Left colon (tissue), 2 donors: ENCODE results near the gene FAM89B. TPM values are rescaled to one million over a fixed set of nuclear protein-coding genes. Genes with fewer than 3 reads are reported as not detected.
"Not testable (repeated sequence)": the region's sequence is repeated elsewhere in the genome, so short reads cannot be mapped to it uniquely, and the experiment has no call there.

ENCODE experiments used
- ATAC-seq: fragments of 200-7000 bp; cut with Tn5 transposase; one replicate; pipeline ENCODE4 v1.9.1; 2020; ENCODE audit warnings: mild to moderate bottlenecking, moderate library complexity
- DNase-seq, 2 donors: peaks; one replicate each; pipeline ENCODE4 v3.0.0-alpha.2; 2020
- intact Hi-C, 2 donors: fragments of 100-400 bp; cut with DNase I in 1 of 2; cut with micrococcal nuclease in 1 of 2; formaldehyde crosslinking; loops; one replicate each; pipeline versions ENCODE4 v1.11.2 to v1.14.0; 2022; cut with DNase I, micrococcal nuclease
- total RNA-seq, 2 donors: library from RNA; stranded (reverse); fragmentation: NEBNext Ultra II Directional; extraction: Animal tissue kit (Norgen Biotek cat#: 25700); gene quantifications; one replicate each; pipeline ENCODE4 v1.2.1, GENCODE V29; 2021
- donor health status: DM: no; HTN: no; CAD: no.
- donor health status: DM: yes; HTN: yes; CAD: no.

Gene FAM89B
- total RNA-seq, 2 donors from 2014 or later: 24.4 to 33.8 TPM

DNA sequence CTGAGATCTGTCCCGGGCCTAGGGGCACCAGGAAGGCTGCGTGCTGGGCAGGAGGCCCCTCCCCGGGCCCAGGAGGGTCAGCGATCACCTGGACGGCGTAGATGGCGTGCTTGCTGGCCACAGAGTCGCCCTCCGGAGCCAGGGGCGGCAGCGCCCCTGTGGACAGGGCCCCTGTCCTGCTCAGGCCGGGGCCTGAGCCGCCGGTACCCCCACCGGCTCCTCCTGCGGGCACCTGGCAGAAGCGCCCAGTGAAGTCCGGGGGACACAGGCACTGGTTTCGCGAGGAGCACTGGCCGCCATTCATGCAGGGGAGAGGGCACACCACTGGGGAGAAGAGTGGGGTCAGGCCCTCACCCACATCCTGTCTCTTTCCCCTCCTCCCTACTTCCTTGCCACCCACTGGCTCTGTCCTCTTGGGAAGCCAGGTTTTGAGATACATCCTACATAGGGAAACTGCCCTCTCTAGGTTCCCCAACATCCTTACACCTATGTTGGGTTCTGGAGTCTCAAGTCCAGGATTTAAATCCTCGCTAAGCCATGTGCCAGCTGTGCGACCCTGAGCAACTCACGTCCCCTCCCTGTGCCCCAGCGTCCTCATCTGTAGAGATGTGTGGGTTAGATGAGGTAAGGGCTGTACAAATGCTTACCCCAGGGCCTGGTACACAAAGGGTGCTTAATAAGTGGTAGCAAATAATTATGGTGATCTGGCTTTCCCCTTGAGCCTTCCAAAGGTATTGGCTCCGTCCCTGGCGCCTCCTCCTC lies 18.1 kb upstream of the FAM89B start:
- intact Hi-C loops: no loop called here

DNA sequence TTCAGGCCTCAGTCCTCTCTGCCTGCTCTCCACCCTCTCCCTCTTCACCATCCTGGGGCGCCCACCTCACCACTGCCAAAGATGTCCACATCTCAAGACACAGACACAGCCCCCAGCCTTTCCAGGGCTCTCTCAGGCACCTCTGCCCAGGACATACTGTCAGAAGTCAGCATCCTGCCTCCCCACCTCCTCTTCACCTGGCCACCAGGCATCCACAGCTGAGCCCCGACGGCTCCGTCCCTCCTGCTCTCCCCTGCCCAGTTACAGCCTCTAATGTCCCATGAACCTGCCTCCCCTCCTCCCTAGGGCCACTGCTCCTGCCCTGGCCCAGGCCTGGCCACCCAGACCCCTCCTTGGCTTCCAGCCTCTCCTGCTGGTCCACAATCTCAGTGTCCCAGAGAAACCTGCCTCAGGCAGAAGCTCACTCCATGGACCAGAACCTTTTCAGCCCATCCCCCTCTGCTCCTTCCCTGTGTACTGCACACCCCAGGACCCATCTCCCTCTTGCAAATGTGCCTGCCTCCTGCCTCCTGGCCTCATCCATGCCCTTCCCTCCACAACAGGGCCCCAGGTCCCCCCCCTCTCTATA lies 17.4 kb upstream of the FAM89B start:
- no peak for DNase-seq
- intact Hi-C loops: no loop called here
- ATAC-seq: no peak

More for the DNA sequence above, 18.1 kb upstream of the FAM89B start:
- ATAC-seq (no peak), DNase-seq (no peak)

DNA sequence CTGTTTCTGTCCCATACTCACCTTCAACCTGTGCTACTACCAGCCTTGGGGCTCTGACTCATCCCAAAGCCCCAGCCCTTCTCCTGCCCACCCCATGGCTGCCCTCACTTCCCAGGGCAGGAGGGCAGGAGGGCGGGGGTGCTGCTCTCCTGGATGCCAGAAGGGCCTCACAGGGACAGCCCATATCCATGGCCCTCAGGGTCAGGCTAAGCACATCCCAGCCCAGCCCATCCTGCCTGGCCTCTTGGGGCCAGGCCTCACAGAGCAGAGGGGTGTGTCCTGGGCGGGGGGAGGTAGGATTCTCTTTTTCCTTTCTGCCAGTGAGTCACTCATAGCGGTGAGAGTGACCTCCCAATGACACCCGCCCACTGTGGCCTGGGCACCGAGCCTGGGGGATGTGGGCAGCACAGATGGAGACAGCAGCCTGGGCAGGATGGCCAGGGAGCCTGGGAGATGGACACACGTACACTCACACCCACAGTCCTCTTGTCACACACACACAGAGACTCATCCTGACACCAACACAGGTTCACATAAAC lies 16.6 kb upstream of the FAM89B start:
- ATAC-seq (no peak), DNase-seq (no peak)
- intact Hi-C loops: no loop called here

DNA sequence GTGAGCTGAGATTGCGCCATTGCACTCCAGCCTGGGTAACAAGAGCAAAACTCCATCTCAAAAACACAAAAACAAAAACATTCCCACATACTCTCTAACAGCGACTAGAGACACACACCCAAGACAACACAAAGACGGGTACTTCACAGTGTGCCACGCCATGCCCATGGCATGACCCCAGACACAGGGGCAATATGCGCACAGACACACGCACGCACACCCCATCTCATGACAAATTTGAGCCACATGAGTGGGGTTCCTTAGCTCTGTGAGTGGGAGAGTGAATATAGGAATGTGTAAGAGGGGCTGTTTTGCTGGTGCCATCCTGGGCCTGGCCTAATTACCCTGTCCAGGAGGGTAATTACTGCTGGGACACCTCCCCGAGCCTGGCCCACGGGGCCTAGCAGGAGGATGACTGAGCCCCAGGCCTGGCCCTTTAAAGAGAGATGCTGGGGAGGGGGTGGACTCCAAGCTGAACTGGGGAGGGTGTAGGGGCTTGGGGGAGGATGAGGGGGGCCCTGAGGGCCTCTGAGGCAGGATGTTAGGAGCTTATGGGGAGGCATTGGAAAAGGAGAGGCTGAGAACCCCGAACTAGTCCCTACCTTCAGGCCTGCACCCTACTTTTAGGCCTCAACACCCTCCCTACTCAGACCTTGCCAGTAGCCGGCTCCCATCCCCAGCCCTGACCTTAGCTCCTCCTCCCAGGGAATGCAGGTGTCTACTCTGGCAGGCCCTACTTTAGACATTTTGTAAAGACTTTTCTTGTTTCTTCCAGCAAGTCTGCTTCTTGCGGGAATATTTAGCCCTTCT lies 15.7 kb upstream of the FAM89B start:
- no peak for ATAC-seq
- intact Hi-C loops: no loop called here
- no peak for DNase-seq

DNA sequence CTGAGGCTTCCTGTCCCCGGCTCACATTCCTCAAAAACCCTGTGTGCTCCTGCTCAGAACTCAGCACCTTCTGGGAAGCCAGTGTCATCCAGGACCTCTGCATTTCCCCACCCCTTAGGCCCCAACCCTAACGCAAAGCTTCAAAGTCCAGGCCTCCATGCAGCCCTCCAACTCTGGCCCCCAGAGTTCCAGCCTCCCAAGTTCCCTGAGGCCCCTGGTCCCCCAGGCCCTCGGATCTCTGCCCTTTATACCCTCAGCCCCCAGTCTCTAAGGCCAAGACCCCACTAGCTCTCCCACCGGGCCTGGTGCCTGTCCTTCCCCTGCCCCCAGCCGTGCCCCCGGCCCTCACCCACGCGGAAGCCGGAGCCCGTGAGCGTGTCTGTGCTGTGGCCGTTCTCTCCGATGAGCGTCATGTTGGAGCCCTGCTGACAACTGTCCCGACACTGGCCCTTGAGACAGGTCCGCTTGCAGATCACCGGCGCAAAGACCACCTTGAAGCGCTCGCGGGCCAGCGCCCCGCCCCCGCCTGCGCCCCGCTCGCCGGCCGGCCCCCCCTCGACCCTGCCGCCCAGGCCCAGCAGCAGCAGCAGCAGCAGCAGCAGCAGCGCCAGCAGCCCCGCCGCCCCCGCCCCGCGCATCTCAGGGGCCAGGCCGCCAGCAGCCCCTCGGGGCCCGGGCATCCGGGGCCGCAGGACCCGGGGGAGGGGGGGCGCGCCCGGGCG lies 14.9 kb upstream of the FAM89B start:
- ATAC-seq: no peak
- intact Hi-C loops: no loop called here
- no peak for DNase-seq

DNA sequence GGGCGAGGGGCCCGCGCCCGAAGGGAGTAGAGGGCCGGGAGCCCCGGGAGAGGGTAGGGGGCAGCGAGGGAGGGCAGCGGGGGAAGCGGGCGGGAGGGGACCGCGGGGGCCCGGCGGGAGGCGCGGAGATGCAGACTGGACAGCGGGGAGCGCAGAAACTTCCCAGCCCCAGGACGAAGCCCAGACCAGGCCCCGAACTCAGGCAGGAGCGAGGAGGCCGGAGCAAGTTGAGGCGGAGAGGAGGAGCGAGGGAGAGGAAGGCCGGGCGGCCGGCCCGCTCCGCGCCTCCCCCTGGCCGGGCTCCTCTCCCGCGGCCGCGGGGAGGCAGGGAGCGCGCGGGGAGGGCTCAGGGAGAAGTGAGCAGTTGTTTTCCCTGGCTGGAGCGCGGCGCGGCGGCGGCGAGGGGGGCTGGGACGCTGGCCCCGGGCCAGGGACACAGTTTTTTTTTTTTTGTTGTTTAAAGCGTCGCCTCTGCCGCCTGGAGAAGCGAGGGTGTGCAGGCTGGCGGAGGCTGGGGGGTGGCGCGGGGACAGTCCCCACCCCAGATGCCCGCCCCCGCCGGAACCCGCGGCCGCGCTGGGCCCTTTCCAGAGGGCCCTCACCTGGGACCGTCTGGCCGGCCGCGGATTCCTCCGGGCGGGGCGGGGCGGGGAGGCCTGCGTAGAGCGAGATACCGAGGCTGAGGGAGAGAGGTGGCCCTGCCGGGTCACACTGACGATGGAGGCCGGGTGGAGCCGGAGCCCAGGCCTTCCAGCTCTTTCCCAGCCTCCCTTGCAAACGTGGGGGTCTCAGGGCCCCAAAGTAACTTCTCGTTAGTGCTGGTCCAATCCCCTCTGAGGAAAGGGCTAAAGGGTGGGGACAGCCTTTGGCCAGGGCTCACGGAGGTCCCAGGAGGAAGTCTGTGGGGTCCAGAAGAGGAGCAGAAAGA lies 14.1 kb upstream of the FAM89B start, which contains the start of gene LTBP3:
Gene LTBP3, minus strand, starts transcription at position 358 of the 928 bp plus-strand sequence. CDS start 400 bp downstream, outside the sequence.
- ATAC-seq: peak; percentile 63
- intact Hi-C loops: no loop called here
- DNase-seq: peak in 1 of 2 donors; percentile 64

DNA sequence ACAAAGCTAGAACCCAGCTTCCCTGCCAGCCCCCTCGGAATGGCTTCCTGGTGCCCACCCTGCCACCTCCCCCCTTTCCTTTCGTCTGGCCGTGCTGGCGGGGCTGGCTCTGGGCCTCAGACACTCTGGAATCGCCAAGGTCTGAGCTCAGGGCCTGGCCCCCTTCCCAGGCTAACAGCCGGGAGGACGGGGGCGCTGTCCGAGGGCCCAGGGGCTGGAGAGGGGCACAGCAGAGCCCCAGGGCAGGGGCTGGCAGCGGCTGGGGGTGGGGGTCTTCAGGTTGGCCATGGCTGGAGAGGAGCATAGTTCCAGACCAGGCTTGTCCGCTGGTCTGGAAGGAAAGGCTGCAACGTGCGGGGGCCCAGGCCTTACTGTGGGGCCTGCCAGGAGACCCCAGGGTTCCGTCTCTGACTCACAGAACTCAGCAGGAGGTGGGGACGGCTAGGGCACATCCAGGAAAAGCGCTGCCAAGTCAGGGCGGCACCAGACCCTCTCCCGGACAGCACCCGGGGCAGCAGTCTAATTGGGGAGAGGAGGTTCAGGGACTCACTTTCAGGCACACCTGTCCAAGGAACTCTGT lies 13.3 kb upstream of the FAM89B start:
- DNase-seq: peak in 1 of 2 donors; percentile 47
- intact Hi-C loops: no loop called here

DNA sequence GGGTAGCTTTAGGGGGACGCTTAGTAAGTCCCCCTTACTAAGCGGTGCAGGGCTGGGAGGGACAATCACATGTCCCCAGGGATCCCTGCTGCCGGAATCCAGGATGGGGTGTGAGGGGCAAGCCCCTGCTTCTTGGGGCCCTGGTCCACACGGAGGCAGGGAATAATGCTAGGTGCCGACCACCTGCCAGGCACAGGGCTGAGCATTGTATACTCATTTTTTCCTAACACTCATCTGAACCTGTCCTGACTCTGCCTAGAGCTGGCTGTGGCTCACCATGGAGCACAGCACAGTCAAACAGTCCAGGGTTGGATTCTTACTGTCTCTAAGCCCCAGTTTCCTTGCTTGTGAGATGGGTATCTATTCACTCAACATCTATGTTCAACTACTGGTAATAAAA lies 12.8 kb upstream of the FAM89B start:
- no peak for DNase-seq
- ATAC-seq: no peak
- intact Hi-C loops: no loop called here

More for the DNA sequence above, 13.3 kb upstream of the FAM89B start:
- no peak for ATAC-seq

DNA sequence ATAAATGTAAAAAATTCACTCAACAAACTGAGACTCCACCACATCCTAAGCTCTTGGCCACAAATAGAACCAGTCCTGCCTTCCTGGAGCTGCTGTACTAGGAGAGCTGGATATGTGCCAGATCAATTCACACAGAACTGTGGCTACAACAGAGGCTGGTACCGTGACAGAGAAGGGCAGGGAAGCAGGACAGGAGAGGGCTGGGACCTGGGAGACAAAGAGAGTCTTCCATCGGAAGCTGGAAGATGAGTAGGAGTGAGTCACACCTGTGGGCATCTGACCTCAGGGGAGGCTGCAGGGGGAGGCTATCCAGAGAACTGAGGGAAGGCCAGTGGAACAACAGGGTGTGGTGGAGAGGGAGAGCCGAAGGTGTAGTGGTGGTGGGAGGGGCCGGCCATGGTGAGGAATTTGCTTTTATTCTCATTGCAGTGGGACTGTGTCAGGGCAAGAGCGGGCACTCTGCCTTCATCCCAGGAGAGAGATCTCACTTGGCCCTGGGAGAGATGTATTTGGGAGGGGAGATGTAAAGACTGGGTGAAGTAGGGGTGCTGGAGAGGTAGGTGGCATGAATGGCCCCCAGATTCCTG lies 12.3 kb upstream of the FAM89B start:
- DNase-seq (peak; percentile 46 to 70), ATAC-seq (peak; percentile 61)
- intact Hi-C loops: loop anchor here in 1 of 2 donors (10.0 kb wide), 1 partner anchor 65 kb away; no protein-coding TSS in a partner anchor

DNA sequence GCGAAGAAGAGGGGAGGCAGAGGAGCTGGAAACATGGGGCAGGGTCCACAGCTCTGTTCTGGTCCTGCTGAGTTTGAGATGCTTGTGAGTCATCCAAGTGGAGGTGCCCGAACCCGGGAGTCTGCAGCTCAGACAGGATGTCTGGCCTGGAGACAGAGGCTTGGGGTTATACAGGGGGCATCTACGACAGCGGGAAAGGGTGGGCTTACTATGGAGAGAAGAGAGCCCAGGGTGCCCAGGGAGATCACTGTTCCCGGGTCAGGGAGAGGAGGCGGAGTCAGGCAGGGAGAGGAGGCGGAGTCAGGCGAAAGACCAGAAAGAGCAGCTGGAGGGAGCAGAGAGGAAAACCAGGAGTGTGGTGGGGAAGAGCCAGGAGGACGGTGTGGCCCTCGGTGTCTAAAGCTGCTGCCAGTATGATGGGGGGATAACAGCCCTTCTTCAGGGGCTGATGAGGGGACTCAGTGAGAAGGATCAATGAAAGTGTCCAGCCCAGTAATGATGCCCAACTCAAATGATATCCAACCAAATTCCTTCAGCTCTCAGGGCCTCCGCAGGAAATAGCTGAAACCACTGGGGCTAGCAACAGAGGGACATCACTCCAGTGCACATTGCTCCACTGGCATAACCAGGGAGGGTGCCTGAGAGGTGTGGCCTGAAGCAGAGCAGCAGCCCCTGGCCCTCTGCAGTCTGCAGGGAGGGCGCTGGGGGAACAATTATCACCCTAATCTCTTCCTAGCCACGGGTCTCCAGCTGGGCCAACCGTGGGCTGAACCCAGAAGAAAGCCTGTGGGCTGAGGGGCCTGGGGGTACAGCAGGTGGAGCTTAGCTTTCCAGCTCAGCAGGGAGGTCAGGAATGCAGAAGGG lies 11.6 kb upstream of the FAM89B start:
- intact Hi-C loops: loop anchor here in 1 of 2 donors (10.0 kb wide), 1 partner anchor 64 kb away; no protein-coding TSS in a partner anchor
- DNase-seq: peak in 1 of 2 donors; percentile 62
- peak; percentile 28 for ATAC-seq

DNA sequence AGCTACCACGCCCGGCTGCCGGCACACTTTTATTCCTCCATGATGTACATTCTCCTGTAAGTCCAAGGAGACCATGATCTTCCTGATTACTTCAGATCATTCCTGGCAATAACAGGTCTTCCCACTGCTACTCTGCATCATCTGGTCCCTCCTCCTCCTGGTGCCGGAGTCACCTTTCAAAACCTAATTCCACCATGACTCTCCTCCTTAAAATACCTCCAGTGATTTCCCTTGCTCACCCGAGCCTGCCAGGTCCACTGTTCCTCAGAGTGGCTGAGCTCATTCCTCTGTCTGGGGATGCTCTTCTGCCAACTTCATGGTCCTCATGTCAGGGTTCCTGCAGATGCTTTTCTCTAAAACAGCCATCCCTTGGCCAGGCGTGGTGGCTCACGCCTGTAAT lies 10.3 kb upstream of the FAM89B start:
- no peak for DNase-seq
- intact Hi-C loops: loop anchor here in 1 of 2 donors (10.0 kb wide), 1 partner anchor 63 kb away; no protein-coding TSS in a partner anchor
- no peak for ATAC-seq

DNA sequence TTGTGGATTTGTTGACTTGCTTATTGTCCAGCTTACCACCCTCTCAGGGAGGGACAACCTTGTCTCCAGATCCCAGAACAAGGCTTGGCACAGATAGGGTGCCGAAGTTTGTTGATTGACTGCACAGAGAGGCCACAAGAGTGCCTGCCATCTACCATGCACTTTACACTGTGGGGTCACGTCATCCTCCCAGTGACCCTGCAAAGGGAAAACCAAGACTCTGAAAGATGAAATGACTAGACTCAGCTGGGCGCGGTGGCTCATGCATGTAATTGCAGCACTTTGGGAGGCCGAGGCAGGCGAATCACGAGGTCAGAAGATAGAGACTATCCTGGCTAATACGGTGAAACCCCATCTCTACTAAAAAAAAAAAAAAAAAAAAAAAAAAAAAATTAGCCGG lies 9.6 kb upstream of the FAM89B start:
- ATAC-seq (no peak), DNase-seq (no peak)
- intact Hi-C loops: loop anchor here in 1 of 2 donors (10.0 kb wide), 1 partner anchor 62 kb away; no protein-coding TSS in a partner anchor

DNA sequence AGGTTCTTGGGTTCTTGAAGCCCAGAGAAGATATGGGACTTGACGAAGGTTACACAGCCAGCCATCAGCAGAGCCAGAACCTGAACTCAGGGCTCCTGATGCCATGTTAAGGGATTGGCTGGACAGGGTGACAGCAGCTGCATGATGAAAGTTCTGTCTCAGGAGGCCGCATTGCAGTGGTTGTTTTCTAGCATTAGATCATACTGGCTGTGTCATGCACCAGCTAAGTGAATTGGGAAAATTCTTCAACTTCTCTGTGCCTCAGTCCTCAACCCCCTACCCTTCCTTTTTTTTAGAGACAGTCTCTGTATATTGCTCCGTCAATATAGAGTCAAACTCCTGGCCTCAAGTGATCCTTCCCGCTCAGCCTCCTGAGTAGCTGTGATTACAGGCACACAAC lies 8.7 kb upstream of the FAM89B start:
- no peak for ATAC-seq
- intact Hi-C loops: loop anchor here in 1 of 2 donors (10.0 kb wide), 1 partner anchor 61 kb away; no protein-coding TSS in a partner anchor
- no peak for DNase-seq

DNA sequence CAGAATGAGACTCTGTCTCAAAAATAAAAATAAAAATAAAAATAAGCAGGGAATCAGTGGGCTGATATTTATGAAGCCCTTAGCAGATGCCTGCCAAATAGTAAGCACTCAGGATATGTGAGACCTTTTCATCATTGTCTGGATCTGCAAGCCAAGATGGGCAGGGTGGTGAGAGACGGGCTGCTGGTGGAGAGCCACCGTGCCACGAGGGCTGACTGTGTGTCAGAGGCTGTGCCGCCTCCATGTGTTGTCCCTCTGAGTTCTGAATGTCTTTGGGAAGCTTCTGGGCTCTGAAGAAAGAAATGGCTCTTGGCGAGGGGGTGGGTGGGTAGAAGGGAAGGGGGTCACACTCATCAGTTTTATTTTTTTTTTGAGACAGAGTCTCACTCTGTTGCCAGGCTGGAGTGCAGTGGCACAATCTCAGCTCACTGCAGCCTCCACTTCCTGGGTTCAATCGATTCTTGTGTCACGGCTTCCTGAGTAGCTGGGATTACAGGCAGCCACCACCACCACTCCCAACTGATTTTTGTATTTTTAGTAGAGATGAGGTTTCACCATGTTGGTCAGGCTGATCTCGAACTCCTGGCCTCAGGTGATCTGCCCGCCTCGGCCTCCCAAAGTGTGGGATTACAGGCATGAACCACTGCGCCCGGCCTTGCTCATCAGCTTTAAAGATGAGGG lies 7.3 kb upstream of the FAM89B start:
- intact Hi-C loops: loop anchor here in 1 of 2 donors (10.0 kb wide), 1 partner anchor 60 kb away; no protein-coding TSS in a partner anchor
- ATAC-seq, DNase-seq: not testable (repeated sequence)
